ENCODE results near the gene UBE2M.

- TF ChIP-seq GATA2 (IDR thresholded peaks at IDR 0.05; ENCODE audit: low read depth, low read length) = no peak
- no peak for TF ChIP-seq GATA3 (IDR thresholded peaks at IDR 0.05; ENCODE audit: low read depth, low read length)
Measured at GRCh38 chr19:58569943-58570670, 11.7 kb upstream of the UBE2M start.
